ENCODE results near the gene PIWIL1. TPM values are rescaled to one million over a fixed set of nuclear protein-coding genes. Genes with fewer than 3 reads are reported as not detected.

The PIWIL1 gene
- total and polyA plus RNA-seq, 2 experiments from 2014 or later: not detected

GRCh38 chr12:130357729-130358330, 20.1 kb downstream of the PIWIL1 start (continued):
- TF ChIP-seq ZNF462 (CRISPR knock-in tag; IDR thresholded peaks at IDR 0.05): no peak

- no peak overlapping the region for H3K4me3 Mint-ChIP-seq
- no peaks in the 10 kb centered on the region for H3K4me1 Mint-ChIP-seq
- Histone ChIP-seq H3K79me2 (replicated peaks; ENCODE audit: insufficient read depth) (no peaks in the 10 kb centered on the region), H3K4me3 (no peak overlapping the region), H3K27ac (ENCODE audit: low read depth) (no peak overlapping the region), H4K20me1 (replicated peaks; ENCODE audit: insufficient read depth) (no peaks in the 10 kb centered on the region), H3F3A (replicated peaks; ENCODE audit: low read depth) (no peaks in the 10 kb centered on the region), H3K4me2 (no peak overlapping the region), H3K36me3 (ENCODE audit: insufficient read depth) (no peaks in the 10 kb centered on the region), H3K9me2 (ENCODE audit: insufficient read depth) (no peaks in the 10 kb centered on the region), H3K4me1 (ENCODE audit: insufficient read depth) (no peaks in the 10 kb centered on the region), H2AFZ (no peak overlapping the region), H3K27me3 (ENCODE audit: insufficient read depth) (no peaks in the 10 kb centered on the region)
- TF ChIP-seq ZNF114 (CRISPR knock-in tag; IDR thresholded peaks at IDR 0.05) (no peak), EZH2phosphoT487 (IDR thresholded peaks at IDR 0.05; ENCODE audit: unreplicated experiment) (no peak)
- ATAC-seq (no peak), DNase-seq (ENCODE audit: low spot score) (no peak)
- H3K27ac Mint-ChIP-seq: no peak overlapping the region
- peaks cover 3% of the 10 kb centered on the region for H3K27me3 Mint-ChIP-seq (ENCODE audit: insufficient read depth, low read depth, poor library complexity)
- peaks cover 53% of the 10 kb centered on the region for H3K36me3 Mint-ChIP-seq (ENCODE audit: low read depth)
- peaks cover 98% of the 10 kb centered on the region for H3K9me3 Mint-ChIP-seq
Measured at GRCh38 chr12:130362060-130362459, 24.4 kb downstream of the PIWIL1 start.

GRCh38 chr12:130364578-130364977, 26.9 kb downstream of the PIWIL1 start:
- no peak for ATAC-seq
- Histone ChIP-seq H2AFZ (no peak overlapping the region), H3K4me1 (ENCODE audit: insufficient read depth) (no peaks in the 10 kb centered on the region), H3K27me3 (ENCODE audit: insufficient read depth) (no peaks in the 10 kb centered on the region), H3K4me2 (no peak overlapping the region), H3K79me2 (replicated peaks; ENCODE audit: insufficient read depth) (no peaks in the 10 kb centered on the region), H4K20me1 (replicated peaks; ENCODE audit: insufficient read depth) (no peaks in the 10 kb centered on the region), H3K36me3 (ENCODE audit: insufficient read depth) (no peaks in the 10 kb centered on the region), H3K9me2 (ENCODE audit: insufficient read depth) (no peaks in the 10 kb centered on the region), H3K4me3 (no peak overlapping the region), H3F3A (replicated peaks; ENCODE audit: low read depth) (no peaks in the 10 kb centered on the region), H3K27ac (ENCODE audit: low read depth) (no peak overlapping the region)
- H3K27ac Mint-ChIP-seq: no peak overlapping the region
- H3K27me3 Mint-ChIP-seq (ENCODE audit: insufficient read depth, low read depth, poor library complexity): peaks cover 2% of the 10 kb centered on the region
- peaks cover 39% of the 10 kb centered on the region for H3K36me3 Mint-ChIP-seq (ENCODE audit: low read depth)
- DNase-seq (ENCODE audit: low spot score): no peak
- no peak overlapping the region for H3K4me3 Mint-ChIP-seq
- peaks cover 98% of the 10 kb centered on the region for H3K9me3 Mint-ChIP-seq
- no peaks in the 10 kb centered on the region for H3K4me1 Mint-ChIP-seq
- no peak for TF ChIP-seq ZNF331 (CRISPR knock-in tag; IDR thresholded peaks at IDR 0.05; ENCODE audit: low read depth)
- TF ChIP-seq CREB1 (CRISPR knock-in tag; IDR thresholded peaks at IDR 0.05; ENCODE audit: low read depth): no peak
- no peak for TF ChIP-seq JUNB (IDR thresholded peaks at IDR 0.05; ENCODE audit: unreplicated experiment)
- no peak for TF ChIP-seq ZNF114 (CRISPR knock-in tag; IDR thresholded peaks at IDR 0.05)
- TF ChIP-seq NANOG (IDR thresholded peaks at IDR 0.05; ENCODE audit: borderline replicate concordance): no peak
- TF ChIP-seq EZH2phosphoT487 (IDR thresholded peaks at IDR 0.05; ENCODE audit: unreplicated experiment): no peak
- no peak for TF ChIP-seq REST (IDR thresholded peaks at IDR 0.05; ENCODE audit: unreplicated experiment)
- TF ChIP-seq ETS1 (IDR thresholded peaks at IDR 0.05): no peak
- no peak for TF ChIP-seq STAT1 (IDR thresholded peaks at IDR 0.05; ENCODE audit: unreplicated experiment)
